ENCODE measurements around the gene RND3. TPM values are rescaled to one million over a fixed set of nuclear protein-coding genes. Genes with fewer than 3 reads are reported as not detected.

The RND3 gene
- total RNA-seq, 2 donors from 2014 or later = 4.9 to 10.6 TPM

DNA sequence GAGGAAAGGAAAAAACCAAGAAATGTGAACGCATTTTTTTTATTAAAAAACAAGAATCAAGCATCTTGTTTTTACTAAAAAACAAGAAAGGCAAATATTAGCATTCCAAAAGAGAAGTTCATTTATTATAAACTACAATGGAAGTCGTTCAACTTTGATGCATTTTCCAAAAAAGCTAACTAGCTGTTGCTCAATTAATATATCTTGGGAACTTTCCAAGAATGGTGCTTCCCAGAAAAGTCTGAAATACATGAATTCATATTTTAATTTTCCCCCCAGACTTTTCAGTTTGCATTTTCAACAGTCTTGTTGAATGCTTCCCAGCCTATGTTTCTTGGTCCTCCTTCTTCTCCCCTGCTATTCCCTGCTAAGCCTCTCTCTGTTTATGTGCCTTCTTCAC, 7.5 kb upstream of the RND3 start:
- intact Hi-C loops (cut with DNase I) = no loop called here
- Histone ChIP-seq H3K4me3 (no peak overlapping the region), H3K27ac (no peak overlapping the region), H3K36me3 (replicated peaks in 1 of 2; ENCODE audit: insufficient read depth in 1 of 2, low read depth in 2 of 2) (no peaks in the 10 kb centered on the region), H3K27me3 (no peaks in the 10 kb centered on the region), H3K4me1 (no peaks in the 10 kb centered on the region), H3K9me3 (no peaks in the 10 kb centered on the region)
- WGBS, 2 donors = 49 to 59% methylated on average over 2 of the region's 2 CpGs
- ATAC-seq = no peak
- TF ChIP-seq, protein P1, sequence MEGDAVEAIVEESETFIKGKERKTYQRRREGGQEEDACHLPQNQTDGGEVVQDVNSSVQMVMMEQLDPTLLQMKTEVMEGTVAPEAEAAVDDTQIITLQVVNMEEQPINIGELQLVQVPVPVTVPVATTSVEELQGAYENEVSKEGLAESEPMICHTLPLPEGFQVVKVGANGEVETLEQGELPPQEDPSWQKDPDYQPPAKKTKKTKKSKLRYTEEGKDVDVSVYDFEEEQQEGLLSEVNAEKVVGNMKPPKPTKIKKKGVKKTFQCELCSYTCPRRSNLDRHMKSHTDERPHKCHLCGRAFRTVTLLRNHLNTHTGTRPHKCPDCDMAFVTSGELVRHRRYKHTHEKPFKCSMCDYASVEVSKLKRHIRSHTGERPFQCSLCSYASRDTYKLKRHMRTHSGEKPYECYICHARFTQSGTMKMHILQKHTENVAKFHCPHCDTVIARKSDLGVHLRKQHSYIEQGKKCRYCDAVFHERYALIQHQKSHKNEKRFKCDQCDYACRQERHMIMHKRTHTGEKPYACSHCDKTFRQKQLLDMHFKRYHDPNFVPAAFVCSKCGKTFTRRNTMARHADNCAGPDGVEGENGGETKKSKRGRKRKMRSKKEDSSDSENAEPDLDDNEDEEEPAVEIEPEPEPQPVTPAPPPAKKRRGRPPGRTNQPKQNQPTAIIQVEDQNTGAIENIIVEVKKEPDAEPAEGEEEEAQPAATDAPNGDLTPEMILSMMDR (IDR thresholded peaks at IDR 0.05) = no peak
- no peak for TF ChIP-seq POLR2A (IDR thresholded peaks at IDR 0.05)
- no peak for DNase-seq

DNA sequence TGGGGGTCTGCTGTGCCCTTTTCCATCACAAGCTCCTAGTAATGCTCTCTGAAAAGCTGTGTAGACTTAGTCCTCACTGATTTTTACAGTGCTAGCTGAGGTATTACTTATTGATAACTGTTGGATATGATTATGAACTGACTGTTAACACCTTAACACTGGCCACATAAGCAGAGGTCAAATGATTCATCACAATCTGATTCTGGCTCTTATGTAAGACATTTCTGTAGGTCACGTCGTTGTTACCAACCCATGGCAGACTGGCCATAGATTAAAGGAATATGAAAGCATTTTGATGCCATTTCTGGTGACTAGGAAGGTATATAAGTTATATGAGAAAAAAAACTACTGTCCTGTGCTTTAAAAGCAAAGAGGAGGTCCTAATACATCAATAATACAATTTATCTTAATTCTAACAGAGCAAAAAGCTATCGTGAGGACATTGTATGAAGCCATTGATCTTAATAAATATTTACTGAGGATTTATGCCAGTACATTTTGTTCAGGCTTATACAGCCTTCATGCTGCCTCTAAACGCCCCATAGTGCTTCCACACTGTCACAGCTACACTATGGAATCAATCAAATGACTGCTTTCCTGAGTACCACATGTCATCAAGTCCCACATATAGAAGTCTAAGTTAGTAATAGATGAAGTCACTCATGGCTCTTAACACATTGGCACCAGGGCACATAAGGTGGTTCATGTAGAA, 6.9 kb upstream of the RND3 start:
- Histone ChIP-seq H3K9me3 (no peaks in the 10 kb centered on the region), H3K27me3 (no peaks in the 10 kb centered on the region), H3K4me1 (no peaks in the 10 kb centered on the region), H3K4me3 (no peak overlapping the region), H3K36me3 (replicated peaks in 1 of 2; ENCODE audit: insufficient read depth in 1 of 2, low read depth in 2 of 2) (no peaks in the 10 kb centered on the region), H3K27ac (no peak overlapping the region)
- intact Hi-C loops (cut with DNase I) = loop anchor here (5.0 kb wide), 1 partner anchor 897 kb away; no protein-coding TSS in a partner anchor
- no peak for DNase-seq
- TF ChIP-seq POLR2A (IDR thresholded peaks at IDR 0.05) = no peak
- TF ChIP-seq, protein P1 (IDR thresholded peaks at IDR 0.05) = no peak
- 36 to 39% methylated on average over 4 of the region's 4 CpGs for WGBS, 2 donors
- ATAC-seq = no peak

DNA sequence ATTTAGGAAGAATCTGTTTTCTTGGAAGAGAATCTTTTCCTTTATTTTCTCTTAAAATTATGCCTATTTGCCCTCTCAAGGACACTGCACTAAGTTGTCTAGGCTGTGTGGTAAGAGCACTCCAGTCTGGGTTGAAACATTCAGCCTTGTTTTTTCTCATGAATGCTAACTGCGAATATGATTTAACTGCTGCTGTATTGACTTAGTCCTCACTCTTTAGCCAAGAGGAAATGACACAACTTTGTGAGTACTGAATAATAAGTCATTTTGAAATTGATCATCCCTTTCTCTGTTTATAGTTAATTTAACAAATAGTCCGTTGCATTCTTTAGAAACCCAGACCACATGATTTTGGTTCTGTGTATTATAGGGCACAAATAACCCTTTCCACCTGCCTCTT, 4.5 kb upstream of the RND3 start:
- TF ChIP-seq POLR2A (IDR thresholded peaks at IDR 0.05) = no peak
- TF ChIP-seq, protein P1 (IDR thresholded peaks at IDR 0.05) = no peak
- 11 to 16% methylated on average over 2 of the region's 2 CpGs for WGBS, 2 donors
- Histone ChIP-seq H3K36me3 (replicated peaks in 1 of 2; ENCODE audit: insufficient read depth in 1 of 2, low read depth in 2 of 2) (no peaks in the 10 kb centered on the region), H3K27me3 (no peaks in the 10 kb centered on the region), H3K9me3 (no peaks in the 10 kb centered on the region), H3K27ac (no peak overlapping the region), H3K4me1 (no peaks in the 10 kb centered on the region), H3K4me3 (no peak overlapping the region)
- intact Hi-C loops (cut with DNase I) = loop anchor here (5.0 kb wide), 1 partner anchor 895 kb away; no protein-coding TSS in a partner anchor
- no peak for ATAC-seq
- no peak for DNase-seq

DNA sequence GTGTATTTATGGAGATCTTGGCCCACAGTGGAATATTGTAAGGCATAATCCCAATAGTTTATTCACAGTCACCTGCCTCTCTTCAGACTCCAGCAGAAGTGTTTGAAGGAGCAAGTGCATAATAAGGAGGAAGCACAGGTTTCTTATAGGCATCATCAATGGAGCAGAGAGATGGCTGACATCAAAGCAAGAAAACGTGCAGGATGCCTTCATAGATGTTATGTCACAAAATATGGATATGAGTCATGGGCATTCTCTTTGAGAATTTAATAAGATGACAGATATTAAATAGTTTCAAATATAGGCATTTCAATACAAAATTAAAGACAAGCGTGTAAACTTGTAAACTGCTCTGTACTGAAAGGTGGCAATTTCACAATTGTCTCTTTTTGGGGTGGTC, 4.0 kb upstream of the RND3 start:
- no peak overlapping the region for H3K4me3 ChIP-seq
- intact Hi-C loops (cut with DNase I) = loop anchor here (5.0 kb wide), 1 partner anchor 894 kb away; no protein-coding TSS in a partner anchor
- ATAC-seq (no peak), DNase-seq (no peak)
- H3K9me3 ChIP-seq = no peaks in the 10 kb centered on the region
- no peaks in the 10 kb centered on the region for H3K36me3 ChIP-seq (replicated peaks in 1 of 2; ENCODE audit: insufficient read depth in 1 of 2, low read depth in 2 of 2)
- H3K4me1 ChIP-seq = no peaks in the 10 kb centered on the region
- no peaks in the 10 kb centered on the region for H3K27me3 ChIP-seq
- H3K27ac ChIP-seq = no peak overlapping the region
- TF ChIP-seq, protein P1 (IDR thresholded peaks at IDR 0.05) = no peak
- TF ChIP-seq POLR2A (IDR thresholded peaks at IDR 0.05) = no peak
- WGBS, 2 donors = 44 to 45% methylated on average over 2 of the region's 2 CpGs

DNA sequence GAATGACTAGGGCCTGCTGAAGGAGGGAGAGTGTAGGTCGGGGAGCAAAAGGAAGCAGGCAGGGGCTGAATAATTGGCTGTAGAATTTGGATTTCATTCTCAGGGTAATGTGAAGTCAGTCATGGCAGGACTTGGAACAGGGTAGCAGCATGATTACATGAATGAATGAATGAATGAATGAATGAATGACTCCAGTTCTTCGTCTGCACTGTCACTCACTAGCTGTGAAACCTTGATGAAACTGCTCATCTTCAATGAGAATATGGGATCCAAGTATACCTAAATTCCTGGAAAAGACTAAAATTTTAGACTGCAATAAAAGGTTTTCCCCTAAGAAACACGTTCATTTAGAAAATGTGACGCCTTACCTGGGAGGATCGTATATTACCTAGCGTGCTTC, 3.0 kb upstream of the RND3 start:
- no peaks in the 10 kb centered on the region for H3K36me3 ChIP-seq (replicated peaks in 1 of 2; ENCODE audit: insufficient read depth in 1 of 2, low read depth in 2 of 2)
- 48 to 52% methylated on average over 6 of the region's 6 CpGs for WGBS, 2 donors
- no peak overlapping the region for H3K4me3 ChIP-seq
- H3K27ac ChIP-seq = no peak overlapping the region
- DNase-seq (no peak), ATAC-seq (no peak)
- no peaks in the 10 kb centered on the region for H3K4me1 ChIP-seq
- no peaks in the 10 kb centered on the region for H3K27me3 ChIP-seq
- intact Hi-C loops (cut with DNase I) = loop anchor here (5.0 kb wide), 1 partner anchor 893 kb away; no protein-coding TSS in a partner anchor
- TF ChIP-seq POLR2A (IDR thresholded peaks at IDR 0.05) = no peak
- TF ChIP-seq, protein P1 (IDR thresholded peaks at IDR 0.05) = no peak
- H3K9me3 ChIP-seq = no peaks in the 10 kb centered on the region

All from body of pancreas (tissue), 4 donors.